ENCODE data around the gene RTP3.

DNA sequence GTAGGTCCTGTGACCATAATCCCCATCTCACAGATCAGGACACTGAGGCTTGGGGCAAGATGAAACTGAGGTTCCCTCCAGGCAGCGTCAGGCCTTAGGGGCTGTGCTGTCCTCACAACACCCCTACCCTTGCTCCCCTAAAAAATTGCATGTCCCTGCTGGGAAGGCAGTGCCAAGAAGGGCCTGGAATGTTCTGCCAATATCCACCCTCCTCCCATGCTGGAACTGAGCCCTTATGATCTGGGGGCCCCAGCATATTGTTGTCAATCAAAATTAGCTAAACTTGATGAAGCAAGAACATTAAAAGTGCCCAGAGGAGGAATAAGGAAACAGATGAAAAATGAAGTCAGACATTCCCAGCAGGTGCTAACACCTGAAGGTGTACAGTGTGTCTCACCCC, 13.4 kb upstream of the RTP3 start:
- no peak for TF ChIP-seq POLR2A (IDR thresholded peaks at IDR 0.05)
- TF ChIP-seq, protein P1, sequence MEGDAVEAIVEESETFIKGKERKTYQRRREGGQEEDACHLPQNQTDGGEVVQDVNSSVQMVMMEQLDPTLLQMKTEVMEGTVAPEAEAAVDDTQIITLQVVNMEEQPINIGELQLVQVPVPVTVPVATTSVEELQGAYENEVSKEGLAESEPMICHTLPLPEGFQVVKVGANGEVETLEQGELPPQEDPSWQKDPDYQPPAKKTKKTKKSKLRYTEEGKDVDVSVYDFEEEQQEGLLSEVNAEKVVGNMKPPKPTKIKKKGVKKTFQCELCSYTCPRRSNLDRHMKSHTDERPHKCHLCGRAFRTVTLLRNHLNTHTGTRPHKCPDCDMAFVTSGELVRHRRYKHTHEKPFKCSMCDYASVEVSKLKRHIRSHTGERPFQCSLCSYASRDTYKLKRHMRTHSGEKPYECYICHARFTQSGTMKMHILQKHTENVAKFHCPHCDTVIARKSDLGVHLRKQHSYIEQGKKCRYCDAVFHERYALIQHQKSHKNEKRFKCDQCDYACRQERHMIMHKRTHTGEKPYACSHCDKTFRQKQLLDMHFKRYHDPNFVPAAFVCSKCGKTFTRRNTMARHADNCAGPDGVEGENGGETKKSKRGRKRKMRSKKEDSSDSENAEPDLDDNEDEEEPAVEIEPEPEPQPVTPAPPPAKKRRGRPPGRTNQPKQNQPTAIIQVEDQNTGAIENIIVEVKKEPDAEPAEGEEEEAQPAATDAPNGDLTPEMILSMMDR (IDR thresholded peaks at IDR 0.05 in 4 of 5, conservative IDR thresholded peaks at IDR 0.05 in 1 of 5): no peak

All from gastrocnemius medialis (tissue), 4 donors.